Measurements from ENCODE around the gene TNFRSF4.

The TNFRSF4 gene

DNA sequence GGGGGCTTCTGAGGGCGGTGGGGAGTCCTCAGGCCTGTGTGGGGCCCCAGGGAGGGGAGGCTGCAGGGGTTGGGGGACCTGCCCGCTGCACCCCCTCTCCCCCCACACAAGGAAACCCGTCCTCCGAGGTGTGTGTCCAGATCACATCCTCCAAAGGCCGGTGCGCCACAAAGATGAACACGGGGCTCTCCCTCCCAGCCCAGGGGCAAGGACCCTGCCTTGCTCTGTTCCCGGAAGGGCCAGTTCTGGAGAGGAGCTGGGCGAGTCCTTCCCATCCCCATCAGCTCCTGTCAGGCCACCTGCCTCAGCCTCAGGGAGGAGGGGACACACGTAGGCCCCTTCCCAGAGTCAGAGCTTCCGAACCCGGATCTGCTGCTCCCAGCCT is 42.8 kb downstream of the TNFRSF4 start:
- Mint-ChIP-seq H3K4me3 (no peak overlapping the region), H3K27ac (no peak overlapping the region), H3K27me3 (peaks cover 12% of the 10 kb centered on the region), H3K4me1 (peaks cover 24% of the 10 kb centered on the region), H3K36me3 (ENCODE audit: low read depth) (no peaks in the 10 kb centered on the region), H3K9me3 (no peaks in the 10 kb centered on the region)
- ATAC-seq (no peak), DNase-seq (no peak)

DNA sequence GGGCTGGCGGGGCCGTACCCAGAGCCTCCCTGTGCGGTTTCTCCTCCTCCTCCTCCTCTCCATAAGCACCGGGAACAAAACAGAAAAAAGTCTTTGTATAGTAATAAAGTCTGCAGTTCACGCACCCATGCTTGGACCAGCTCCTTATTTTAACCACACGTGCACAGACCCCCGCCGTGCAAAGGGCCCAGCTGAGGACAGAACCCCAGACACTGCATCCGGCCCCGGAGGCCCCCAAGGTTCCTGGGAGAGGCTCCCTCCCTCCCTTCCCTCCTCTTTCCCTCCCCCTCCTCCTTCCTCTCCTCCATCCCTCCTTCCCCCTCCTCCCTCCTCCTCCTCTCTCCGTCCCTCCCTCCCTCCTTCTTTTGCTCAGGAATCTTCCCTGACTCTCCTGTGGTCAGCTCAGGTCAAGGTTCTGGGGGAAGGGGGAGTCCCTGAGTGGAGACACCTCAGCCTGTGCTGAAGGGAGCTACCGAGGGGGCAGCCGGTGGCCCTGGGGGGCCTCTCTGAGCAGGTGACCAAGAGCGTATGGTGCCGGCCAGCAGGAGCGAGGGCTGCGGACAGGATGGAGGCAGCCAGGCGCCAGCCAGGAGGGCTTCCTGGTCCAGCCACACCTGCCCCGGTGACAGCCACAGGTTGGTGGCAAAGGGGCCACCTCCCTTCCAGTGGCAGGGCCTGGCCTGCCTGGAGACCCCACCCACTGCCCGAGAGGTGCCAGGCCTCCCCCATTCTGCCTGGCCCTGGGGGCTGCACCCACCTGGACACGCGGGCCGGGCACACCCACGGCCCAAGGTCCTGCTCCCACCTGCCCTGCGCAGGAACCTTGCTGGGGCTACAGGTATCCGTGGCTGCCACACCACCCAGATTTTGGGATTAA is 43.5 kb downstream of the TNFRSF4 start:
- Mint-ChIP-seq H3K27ac (no peak overlapping the region), H3K9me3 (no peaks in the 10 kb centered on the region), H3K27me3 (peaks cover 8% of the 10 kb centered on the region), H3K36me3 (ENCODE audit: low read depth) (no peaks in the 10 kb centered on the region), H3K4me3 (no peak overlapping the region), H3K4me1 (peaks cover 29% of the 10 kb centered on the region)
- no peak for ATAC-seq
- DNase-seq: no peak

DNA sequence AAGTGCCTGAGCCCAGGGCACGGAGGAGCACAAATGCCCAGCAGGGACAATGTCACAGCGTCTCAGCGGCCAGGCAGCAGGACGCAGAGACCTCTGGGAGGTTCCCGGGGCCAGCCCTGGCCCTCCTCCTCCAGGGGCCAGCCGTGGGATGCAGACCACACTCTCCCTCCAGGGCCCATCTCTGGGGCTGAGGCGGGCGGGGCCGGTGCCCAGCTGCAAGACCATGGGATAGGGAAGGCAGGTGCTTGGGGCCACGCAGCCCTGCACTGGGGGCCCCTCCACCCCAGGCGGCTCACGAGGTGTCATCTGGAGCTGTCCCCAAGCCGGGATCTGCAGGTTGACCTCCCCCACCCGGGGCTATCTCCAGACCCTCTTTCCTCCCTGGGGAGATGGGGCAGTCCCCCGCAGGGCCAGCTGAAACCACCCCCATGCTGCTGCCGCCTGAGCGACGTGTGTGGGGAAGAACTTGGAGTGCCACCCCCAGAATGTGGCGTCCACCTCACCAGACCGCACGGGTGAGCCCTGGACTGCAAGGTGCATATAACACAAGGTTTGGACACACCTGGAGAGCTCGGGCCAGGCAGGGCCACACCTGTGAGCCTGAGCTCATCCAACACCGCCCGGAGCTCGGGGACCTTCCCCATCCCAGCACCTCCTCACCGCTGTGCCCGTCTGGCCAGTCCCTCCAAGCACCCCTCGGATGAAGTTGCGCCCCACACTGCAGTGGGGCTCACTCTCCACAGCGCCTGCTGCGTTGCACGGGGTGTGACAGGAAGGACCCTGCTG is 44.3 kb downstream of the TNFRSF4 start:
- Mint-ChIP-seq H3K4me1 (peaks cover 29% of the 10 kb centered on the region), H3K27ac (no peak overlapping the region), H3K36me3 (ENCODE audit: low read depth) (no peaks in the 10 kb centered on the region), H3K9me3 (no peaks in the 10 kb centered on the region), H3K4me3 (no peak overlapping the region), H3K27me3 (peaks cover 5% of the 10 kb centered on the region)
- DNase-seq (no peak), ATAC-seq (no peak)

DNA sequence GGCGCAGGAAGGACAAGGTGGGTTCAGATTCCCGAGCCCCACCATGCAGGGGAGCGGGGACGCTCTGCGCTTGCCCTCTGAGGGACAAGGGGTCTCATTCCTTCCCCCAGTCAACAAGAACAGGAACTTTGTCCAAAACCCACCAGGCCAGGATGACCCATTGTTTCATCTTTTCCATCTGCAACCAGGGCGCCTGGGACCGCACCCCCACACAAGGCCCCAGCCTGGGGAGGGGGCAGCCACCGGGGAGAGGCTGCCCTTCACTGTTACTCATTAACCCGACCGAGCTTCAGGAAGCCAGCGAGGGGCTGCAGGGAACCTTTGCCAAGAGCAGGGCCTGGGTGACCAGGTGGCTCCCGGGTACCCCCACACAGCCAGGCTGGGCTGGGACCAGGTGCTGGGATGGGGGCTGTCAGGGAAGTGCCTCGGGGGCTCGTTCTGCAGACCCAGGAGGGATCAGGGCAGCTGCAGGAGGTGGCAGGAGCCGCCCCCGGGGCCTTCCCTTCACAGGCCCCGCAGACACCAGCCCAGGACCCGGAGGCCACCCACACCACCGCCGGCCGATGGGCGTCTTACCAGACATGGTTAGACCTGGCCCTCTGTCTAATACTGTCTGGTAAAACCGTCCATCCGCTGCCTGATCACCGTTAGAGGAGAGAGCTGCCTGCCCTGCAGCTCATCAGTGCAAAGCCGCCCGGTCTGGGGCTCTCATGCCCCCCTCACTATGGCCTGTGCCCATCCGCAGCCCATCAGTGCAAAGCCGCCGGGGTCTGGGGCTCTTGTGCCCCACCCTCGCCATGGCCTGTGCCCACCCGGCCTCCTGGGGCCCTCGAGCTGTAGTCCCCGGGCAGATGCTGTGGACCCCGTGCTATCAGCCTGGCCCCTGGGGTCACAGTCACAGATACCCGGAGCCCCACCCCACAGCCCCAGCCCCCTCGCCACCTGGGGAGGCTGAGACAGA is 45.2 kb downstream of the TNFRSF4 start:
- Mint-ChIP-seq H3K4me1 (peaks cover 27% of the 10 kb centered on the region), H3K4me3 (no peak overlapping the region), H3K9me3 (no peaks in the 10 kb centered on the region), H3K27me3 (peaks cover 3% of the 10 kb centered on the region), H3K36me3 (ENCODE audit: low read depth) (no peaks in the 10 kb centered on the region), H3K27ac (no peak overlapping the region)
- ATAC-seq (no peak), DNase-seq (no peak)

DNA sequence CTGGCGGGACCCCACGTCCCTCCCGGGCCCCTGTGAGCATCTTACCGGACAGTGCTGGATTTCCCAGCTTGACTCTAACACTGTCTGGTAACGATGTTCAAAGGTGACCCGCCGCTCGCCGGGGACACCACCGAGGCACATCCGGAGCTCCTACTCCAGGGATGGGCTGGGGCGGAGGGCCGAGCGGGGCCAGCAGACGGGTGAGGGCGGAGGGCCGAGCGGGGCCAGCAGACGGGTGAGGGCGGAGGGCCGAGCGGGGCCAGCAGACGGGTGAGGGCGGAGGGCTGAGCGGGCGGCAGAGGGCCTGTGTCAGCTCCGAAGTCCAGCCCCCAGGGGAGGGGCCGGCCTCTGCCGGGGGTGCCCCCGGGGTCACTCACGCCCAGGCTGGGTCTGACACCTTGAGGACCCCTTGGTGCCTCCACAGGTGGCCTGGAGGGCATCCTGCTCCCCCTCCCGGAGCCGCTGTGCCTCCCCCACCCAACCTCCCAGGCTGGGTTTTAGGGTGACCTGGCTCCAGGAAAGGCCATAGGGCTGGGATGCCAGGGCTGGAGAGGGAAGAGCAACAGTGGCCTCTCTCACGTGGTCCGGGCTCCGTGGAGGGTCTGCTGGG is 46.0 kb downstream of the TNFRSF4 start:
- Mint-ChIP-seq H3K9me3 (no peaks in the 10 kb centered on the region), H3K4me3 (no peak overlapping the region), H3K36me3 (ENCODE audit: low read depth) (no peaks in the 10 kb centered on the region), H3K4me1 (peaks cover 23% of the 10 kb centered on the region), H3K27me3 (peaks cover 3% of the 10 kb centered on the region), H3K27ac (no peak overlapping the region)
- ATAC-seq (no peak), DNase-seq (no peak)

DNA sequence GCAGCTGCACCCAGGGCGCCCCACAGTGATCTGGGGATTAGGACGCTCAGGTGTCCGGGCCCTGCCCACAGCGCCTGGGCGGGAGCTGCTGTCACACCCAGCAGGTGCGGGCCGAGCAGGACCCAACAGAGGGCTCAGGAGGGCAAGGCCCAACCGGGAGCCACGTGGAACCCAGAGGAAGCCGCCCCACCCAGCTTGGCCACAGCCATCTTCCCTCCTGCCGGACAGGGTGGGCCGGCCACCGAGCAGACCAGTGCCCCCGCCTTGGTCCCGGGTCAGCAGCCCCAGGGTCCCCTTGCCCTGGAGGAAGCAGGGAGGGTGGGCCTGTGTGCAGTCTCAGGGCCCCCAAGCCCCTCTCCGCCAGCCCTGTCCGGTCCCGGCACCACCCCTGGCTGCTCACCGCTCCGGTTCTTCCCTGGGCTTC is 46.5 kb downstream of the TNFRSF4 start:
- peaks cover 3% of the 10 kb centered on the region for H3K27me3 Mint-ChIP-seq
- no peak for DNase-seq
- H3K9me3 Mint-ChIP-seq: no peaks in the 10 kb centered on the region
- H3K27ac Mint-ChIP-seq: no peak overlapping the region
- no peak overlapping the region for H3K4me3 Mint-ChIP-seq
- H3K36me3 Mint-ChIP-seq (ENCODE audit: low read depth): no peaks in the 10 kb centered on the region
- H3K4me1 Mint-ChIP-seq: peaks cover 20% of the 10 kb centered on the region
- ATAC-seq: no peak

DNA sequence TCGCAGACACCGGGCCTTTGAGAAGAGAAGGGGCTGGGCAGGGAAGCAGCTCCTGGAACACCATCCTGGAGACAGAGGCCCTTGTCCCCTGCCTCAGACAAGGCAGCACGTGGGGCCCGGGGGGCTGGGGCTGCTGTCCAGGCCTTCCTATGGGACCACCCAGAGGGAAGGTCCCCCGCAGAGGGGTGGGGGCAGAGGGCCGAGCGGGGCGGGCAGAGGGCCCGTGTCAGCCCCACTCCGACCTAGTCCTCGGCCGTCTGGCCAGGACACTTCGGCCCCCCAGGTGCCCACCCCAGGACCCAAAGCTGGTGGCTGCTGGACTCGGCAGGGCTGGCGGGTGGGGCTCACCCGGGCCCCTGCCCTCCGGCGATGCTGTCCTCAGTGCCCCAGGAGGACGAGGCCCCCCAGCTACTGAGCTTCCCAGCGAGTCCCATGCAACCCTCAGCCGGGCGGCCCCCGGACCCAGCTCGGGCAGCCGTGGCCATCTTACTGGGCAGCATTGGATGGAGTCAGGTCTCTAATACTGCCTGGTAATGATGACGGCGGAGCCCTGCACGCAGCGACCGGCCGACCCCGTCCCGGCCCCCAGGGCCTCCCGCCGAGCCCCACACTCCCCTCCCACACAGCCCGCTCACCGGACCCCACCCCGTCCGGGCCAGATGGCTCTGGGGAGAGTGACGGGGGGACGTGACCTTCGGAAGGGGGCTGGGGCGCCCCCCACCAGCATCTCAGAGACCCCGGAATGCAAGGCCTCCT is 47.1 kb downstream of the TNFRSF4 start:
- no peaks in the 10 kb centered on the region for H3K9me3 Mint-ChIP-seq
- ATAC-seq (no peak), DNase-seq (no peak)
- no peak overlapping the region for H3K4me3 Mint-ChIP-seq
- no peak overlapping the region for H3K27ac Mint-ChIP-seq
- H3K27me3 Mint-ChIP-seq: peaks cover 3% of the 10 kb centered on the region
- H3K36me3 Mint-ChIP-seq (ENCODE audit: low read depth): no peaks in the 10 kb centered on the region
- peaks cover 14% of the 10 kb centered on the region for H3K4me1 Mint-ChIP-seq

DNA sequence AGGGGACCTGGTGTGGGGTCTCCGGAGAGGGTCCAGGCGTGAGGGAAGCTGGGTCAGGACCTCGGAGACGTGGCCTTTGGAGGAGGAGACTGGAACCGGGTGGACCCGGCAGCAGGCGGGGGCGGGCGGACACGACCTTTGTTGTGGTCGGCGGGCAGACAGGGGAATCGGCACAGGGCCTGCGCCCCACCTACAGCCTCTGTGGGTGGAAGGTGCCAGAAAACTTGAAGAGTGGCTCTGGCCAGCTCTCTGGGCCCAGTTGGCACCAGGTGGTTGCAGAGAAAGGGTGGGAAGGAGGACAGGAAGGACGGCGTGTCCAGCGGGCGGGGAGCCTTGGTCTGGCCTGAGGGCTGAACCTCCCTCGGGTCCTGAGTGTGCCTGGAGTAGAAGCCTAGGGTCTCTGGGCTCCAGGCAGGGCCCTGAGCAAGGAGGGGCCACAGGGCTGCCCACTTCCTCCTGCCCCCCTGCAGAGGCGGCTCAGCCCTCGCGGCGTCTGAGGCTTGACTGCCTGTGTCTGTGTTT is 48.0 kb downstream of the TNFRSF4 start:
- no peak for ATAC-seq
- no peak for DNase-seq
- H3K36me3 Mint-ChIP-seq (ENCODE audit: low read depth): no peaks in the 10 kb centered on the region
- H3K27me3 Mint-ChIP-seq: peaks cover 3% of the 10 kb centered on the region
- H3K9me3 Mint-ChIP-seq: no peaks in the 10 kb centered on the region
- no peak overlapping the region for H3K4me3 Mint-ChIP-seq
- H3K4me1 Mint-ChIP-seq: peaks cover 11% of the 10 kb centered on the region
- H3K27ac Mint-ChIP-seq: no peak overlapping the region

DNA sequence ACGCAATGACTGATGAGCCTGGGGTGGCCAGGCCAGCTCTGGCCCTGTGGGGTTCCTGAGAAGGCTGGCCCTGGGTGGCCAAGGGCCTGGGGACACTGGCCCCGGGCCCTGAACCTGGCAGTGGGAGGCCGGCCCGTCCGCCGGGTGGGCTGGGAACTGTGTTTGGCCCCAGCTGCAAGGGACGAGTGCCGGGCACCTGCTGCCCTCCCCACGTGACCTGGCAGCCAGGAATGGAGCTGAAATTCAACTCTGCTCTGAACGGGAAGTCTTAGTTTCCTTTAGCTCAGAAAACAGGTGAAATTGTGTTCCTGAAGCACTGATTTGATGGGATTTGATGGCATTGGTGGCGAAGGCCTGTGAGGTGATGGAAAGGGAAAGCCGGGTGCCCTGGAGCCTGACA is 48.5 kb downstream of the TNFRSF4 start:
- ATAC-seq: no peak
- peaks cover 3% of the 10 kb centered on the region for H3K27me3 Mint-ChIP-seq

DNA sequence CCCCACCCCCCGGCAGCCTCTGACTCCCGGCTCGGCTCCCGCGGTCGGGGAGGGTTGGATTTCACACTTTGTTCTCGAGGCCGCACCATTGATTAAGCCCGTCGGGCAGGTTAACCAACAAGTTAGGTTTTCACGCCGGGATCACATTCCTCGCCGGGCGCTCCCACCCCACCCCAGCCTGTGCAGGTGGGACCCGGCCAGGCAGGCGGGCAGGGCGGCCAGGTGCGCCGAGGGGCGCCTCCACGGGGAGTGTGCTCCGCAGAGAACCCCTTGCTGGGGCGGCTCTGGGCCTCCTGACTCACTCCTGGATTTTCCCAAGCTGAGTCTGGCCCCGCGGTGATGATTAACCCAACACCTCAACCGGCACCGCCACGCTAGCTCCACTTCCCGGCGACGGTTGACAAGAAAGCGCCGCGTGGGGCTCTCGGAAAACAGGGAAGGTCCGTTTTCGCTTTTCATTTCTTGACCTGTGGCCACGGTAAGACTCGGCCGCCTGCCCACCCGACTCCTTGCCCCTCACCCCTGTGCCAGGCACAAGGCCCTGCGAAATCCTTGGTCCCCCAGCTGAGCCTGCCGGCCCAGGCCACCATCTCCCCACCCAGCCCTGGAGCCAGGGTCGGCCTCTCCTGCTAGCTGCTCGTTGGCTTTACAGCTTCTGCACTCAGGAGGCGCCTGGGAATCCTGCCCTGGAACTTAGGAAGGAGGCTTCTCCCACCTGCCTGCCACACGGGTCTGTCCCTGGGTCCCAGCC is 49.1 kb downstream of the TNFRSF4 start:
- Mint-ChIP-seq H3K27me3 (no peaks in the 10 kb centered on the region), H3K36me3 (ENCODE audit: low read depth) (no peaks in the 10 kb centered on the region), H3K4me3 (no peak overlapping the region), H3K9me3 (no peaks in the 10 kb centered on the region), H3K27ac (no peak overlapping the region), H3K4me1 (peaks cover 7% of the 10 kb centered on the region)
- no peak for ATAC-seq
- no peak for DNase-seq

More for the DNA sequence above, 48.5 kb downstream of the TNFRSF4 start:
- Mint-ChIP-seq H3K4me3 (no peak overlapping the region), H3K4me1 (peaks cover 11% of the 10 kb centered on the region), H3K27ac (no peak overlapping the region), H3K36me3 (ENCODE audit: low read depth) (no peaks in the 10 kb centered on the region), H3K9me3 (no peaks in the 10 kb centered on the region)
- DNase-seq: no peak

DNA sequence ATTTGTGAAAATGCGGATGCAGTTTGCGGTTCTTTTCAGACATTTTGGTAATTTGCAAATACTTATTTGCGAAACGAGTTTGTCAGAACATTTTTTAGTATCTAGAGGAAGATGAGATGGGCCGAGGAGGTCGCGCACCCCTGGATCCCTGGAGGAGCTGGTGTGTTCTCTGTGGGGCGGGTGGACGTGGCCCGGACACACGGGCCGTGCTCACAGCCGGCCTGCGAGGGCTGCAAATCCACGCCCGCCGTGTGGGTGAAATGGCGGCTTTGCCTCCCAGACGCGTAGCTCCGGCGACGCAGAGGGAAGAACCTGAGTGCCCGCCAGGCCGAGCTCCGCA is 49.6 kb downstream of the TNFRSF4 start:
- no peaks in the 10 kb centered on the region for H3K36me3 Mint-ChIP-seq (ENCODE audit: low read depth)
- peaks cover 5% of the 10 kb centered on the region for H3K4me1 Mint-ChIP-seq
- no peaks in the 10 kb centered on the region for H3K9me3 Mint-ChIP-seq
- no peak for ATAC-seq
- DNase-seq: no peak
- H3K4me3 Mint-ChIP-seq: no peak overlapping the region
- H3K27me3 Mint-ChIP-seq: no peaks in the 10 kb centered on the region
- H3K27ac Mint-ChIP-seq: no peak overlapping the region

DNA sequence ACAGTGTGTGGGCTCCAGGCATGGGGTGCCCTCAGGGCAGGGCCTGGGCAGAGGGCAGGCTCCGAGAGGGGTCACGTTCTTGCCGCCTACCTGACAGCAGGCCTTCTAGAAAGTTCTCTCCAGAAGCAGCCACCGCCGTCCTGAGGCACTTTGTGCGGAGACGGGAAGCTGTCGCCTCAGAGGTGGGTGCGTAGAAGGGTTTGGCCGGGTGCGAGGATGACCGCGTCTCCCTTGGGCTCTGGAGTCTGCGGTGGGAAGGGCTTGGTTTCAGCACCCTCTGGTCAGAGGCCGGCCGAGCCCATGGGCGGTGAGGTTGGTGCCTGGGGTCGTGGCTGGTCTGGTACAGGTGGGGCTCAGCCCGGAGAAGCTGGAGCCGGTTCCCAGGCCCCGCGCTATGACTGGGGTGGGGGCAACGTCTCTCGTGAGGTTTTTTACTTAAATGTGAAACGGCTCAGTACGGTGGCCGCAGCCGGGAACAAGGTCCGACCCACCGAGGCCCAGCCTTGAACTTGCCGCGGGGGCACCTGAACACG is 50.3 kb downstream of the TNFRSF4 start:
- H3K27me3 Mint-ChIP-seq: no peaks in the 10 kb centered on the region
- no peak for DNase-seq
- no peaks in the 10 kb centered on the region for H3K9me3 Mint-ChIP-seq
- no peak for ATAC-seq
- H3K27ac Mint-ChIP-seq: no peak overlapping the region
- peaks cover 5% of the 10 kb centered on the region for H3K4me1 Mint-ChIP-seq
- H3K36me3 Mint-ChIP-seq (ENCODE audit: low read depth): no peaks in the 10 kb centered on the region
- H3K4me3 Mint-ChIP-seq: no peak overlapping the region
